HCT116 (cell line): ENCODE results near the gene WWOX. TPM values are rescaled to one million over a fixed set of nuclear protein-coding genes. Genes with fewer than 3 reads are reported as not detected.

Experiments used
- ATAC-seq: fragments of 200-7000 bp; cut with Tn5 transposase; 2 replicates; pipeline ENCODE4 v1.9.1; 2020; ENCODE audit warnings: mild to moderate bottlenecking, moderate library complexity
- BruUV-seq: library from RNA; stranded (reverse); fragments of 400-500 nt; replicated peaks from 2 replicates; lab custom pipeline; 2021; lab: Mats Ljungman, UMichigan
- CTCF ChIA-PET: fragments of 300-600 bp; sonication (Branson Sonifier 250); formaldehyde crosslinking; loops from one replicate; lab custom pipeline; 2021; ENCODE audit warnings: antibody characterized with exemption; lab: Charles Lee
- POLR2A ChIA-PET: fragments of 300-600, 350-600 bp; sonication (Branson Sonifier 250); formaldehyde crosslinking; loops from one replicate; lab custom pipeline; 2021; ENCODE audit warnings: antibody characterized with exemption; lab: Charles Lee
- RAD21 ChIA-PET, 2 experiments: fragments of 300-600 bp; sonication (Branson Sonifier 250); formaldehyde crosslinking; loops; one replicate each; lab custom pipeline; 2023; ENCODE audit warnings: low total read pairs in 2 of 2; ENCODE audit not compliant: uncharacterized antibody in 2 of 2, unreplicated experiment in 2 of 2, low non-redundant PET in 1 of 2; lab: Charles Lee
- DNase-seq: peaks from one replicate; pipeline ENCODE4 v3.0.0-alpha.2; 2010; ENCODE audit warnings: low read depth, low spot score
- H2AFZ ChIP-seq: fragments of 200-600 bp; shearing (Covaris generic), sonication (generic); 2 replicates; pipeline ENCODE4 v1.6.1; 2017; ENCODE audit warnings: low read depth, mixed run types, mixed read lengths, antibody characterized with exemption, low read length; ENCODE audit not compliant: poor library complexity, severe bottlenecking
- H3K27ac ChIP-seq: 2 replicates; pipeline ENCODE4 v1.5.1; 2012; ENCODE audit warnings: low read depth, low read length
- H3K27me3 ChIP-seq: fragments of 200-600 bp; sonication (generic); 2 replicates; pipeline ENCODE4 v1.6.1; 2016; ENCODE audit warnings: mixed run types, low read length, mixed read lengths; ENCODE audit not compliant: insufficient read depth
- H3K36me3 ChIP-seq, 2 experiments: fragments of 200-500 bp in 1 of 2; fragments of 200-600 bp in 1 of 2; sonication (Bioruptor generic) in 1 of 2; sonication (generic) in 1 of 2; 2 replicates each; pipeline versions ENCODE4 v1.5.1 to v1.6.1; 2014 to 2016; ENCODE audit warnings: low read length in 2 of 2, inconsistent platforms in 1 of 2, mixed read lengths in 1 of 2, mixed run types in 1 of 2; ENCODE audit not compliant: insufficient read depth in 2 of 2, control insufficient read depth in 1 of 2
- H3K4me1 ChIP-seq, 2 experiments: fragments of 200-600 bp in 1 of 2; sonication (generic) in 1 of 2; 2 replicates each; pipeline versions ENCODE4 v1.5.1 to v1.6.1; 2012 to 2017; ENCODE audit warnings: low read length in 2 of 2, inconsistent platforms in 1 of 2, mild to moderate bottlenecking in 1 of 2, mixed read lengths in 1 of 2, mixed run types in 1 of 2, moderate library complexity in 1 of 2; ENCODE audit not compliant: insufficient read depth in 2 of 2, control insufficient read depth in 1 of 2
- H3K4me2 ChIP-seq: fragments of 200-600 bp; sonication (generic); 2 replicates; pipeline ENCODE4 v1.6.1; 2017; ENCODE audit warnings: mixed run types, low read length, mixed read lengths
- H3K4me3 ChIP-seq, 2 experiments: fragments of 200-600 bp in 1 of 2; sonication (generic) in 1 of 2; replicated peaks in 1 of 2; 2 replicates each; pipeline ENCODE4 v1.5.1; 2011 to 2016; ENCODE audit warnings: low read length in 2 of 2, control low read depth in 1 of 2, low read depth in 1 of 2, mild to moderate bottlenecking in 1 of 2, mixed read lengths in 1 of 2, mixed run types in 1 of 2
- H3K79me2 ChIP-seq: fragments of 200-600 bp; sonication (generic); 2 replicates; pipeline ENCODE4 v1.6.1; 2017; ENCODE audit warnings: mild to moderate bottlenecking, mixed run types, low read length, moderate library complexity, mixed read lengths; ENCODE audit not compliant: insufficient read depth
- H3K9ac ChIP-seq: fragments of 200-600 bp; sonication (generic); 2 replicates; pipeline ENCODE4 v1.6.1; 2016; ENCODE audit warnings: low read length, mixed read lengths
- H3K9me2 ChIP-seq: fragments of 200-600 bp; sonication (generic), shearing (Covaris generic); 2 replicates; pipeline ENCODE4 v1.6.1; 2017; ENCODE audit warnings: mixed run types, mild to moderate bottlenecking, moderate library complexity; ENCODE audit not compliant: insufficient read depth
- H3K9me3 ChIP-seq, 2 experiments: fragments of 200-500 bp in 1 of 2; fragments of 200-600 bp in 1 of 2; sonication (Bioruptor generic) in 1 of 2; sonication (generic) in 1 of 2; 2 replicates each; pipeline ENCODE4 v1.6.1; 2014 to 2017; ENCODE audit warnings: low read length in 2 of 2, mixed read lengths in 2 of 2, inconsistent platforms in 1 of 2, low read depth in 1 of 2, mild to moderate bottlenecking in 1 of 2, mixed run types in 1 of 2, moderate library complexity in 1 of 2; ENCODE audit not compliant: control insufficient read depth in 1 of 2, insufficient read depth in 1 of 2
- H4K20me1 ChIP-seq: fragments of 200-600 bp; sonication (generic), shearing (Covaris generic); 2 replicates; pipeline ENCODE4 v1.6.1; 2017; ENCODE audit warnings: mixed run types, mild to moderate bottlenecking, moderate library complexity; ENCODE audit not compliant: insufficient read depth
- ATF3 ChIP-seq: IDR thresholded peaks from 2 replicates; pipeline ENCODE4 v1.6.1; 2012
- CBX3 ChIP-seq: IDR thresholded peaks from 2 replicates; pipeline ENCODE4 v1.6.1; 2012; ENCODE audit warnings: low read depth
- EGR1 ChIP-seq: IDR thresholded peaks from 2 replicates; pipeline ENCODE4 v1.6.1; 2012; ENCODE audit warnings: low read depth
- ELF1 ChIP-seq: IDR thresholded peaks from 2 replicates; pipeline ENCODE4 v1.6.1; 2012; ENCODE audit warnings: low read depth, borderline replicate concordance
- EZH2 ChIP-seq: fragments of 200-600 bp; sonication (generic); IDR thresholded peaks from 2 replicates; pipeline ENCODE4 v1.6.1; 2017; ENCODE audit warnings: antibody characterized with exemption, mixed run types
- MAX ChIP-seq: IDR thresholded peaks from 2 replicates; pipeline ENCODE4 v1.6.1; 2012
- POLR2AphosphoS5 ChIP-seq: IDR thresholded peaks from 2 replicates; pipeline ENCODE4 v1.6.1; 2011; ENCODE audit warnings: mild to moderate bottlenecking, low read depth, low read length, moderate library complexity
- RAD21 ChIP-seq: IDR thresholded peaks from 2 replicates; pipeline ENCODE4 v1.6.1; 2012; ENCODE audit warnings: low read depth, mild to moderate bottlenecking
- REST ChIP-seq: IDR thresholded peaks from 2 replicates; pipeline ENCODE4 v1.6.1; 2012; ENCODE audit warnings: low read depth
- SP1 ChIP-seq: IDR thresholded peaks from 2 replicates; pipeline ENCODE4 v1.6.1; 2012; ENCODE audit warnings: low read depth
- YY1 ChIP-seq: IDR thresholded peaks from 2 replicates; pipeline ENCODE4 v1.6.1; 2011; ENCODE audit warnings: low read length, low read depth, moderate library complexity, mild to moderate bottlenecking; ENCODE audit not compliant: insufficient replicate concordance; ENCODE audit errors: extremely low read depth
- ZNF274 ChIP-seq: fragments of 200-500 bp; sonication (Bioruptor generic); IDR thresholded peaks from 2 replicates; pipeline ENCODE4 v1.6.1; 2014; ENCODE audit warnings: mild to moderate bottlenecking, low read depth, low read length, inconsistent platforms
- intact Hi-C: fragments of 100-400 bp; cut with micrococcal nuclease; formaldehyde crosslinking; loops from 2 replicates; pipeline ENCODE4 v1.10.0; 2022
- total RNA-seq: library from RNA; stranded (reverse); gene quantifications from one replicate; pipeline ENCODE4 v1.2.1, GENCODE V29; 2021; ENCODE audit not compliant: unreplicated experiment

WWOX gene
- total RNA-seq, 1 experiment from 2014 or later, result 13.7 TPM

GRCh38 chr16:78838276-78838675 is 738.8 kb downstream of the WWOX start:
- no peak for ATAC-seq
- Histone ChIP-seq H3K4me3 (no peak overlapping the region), H4K20me1 (no peaks in the 10 kb centered on the region), H3K4me1 (no peaks in the 10 kb centered on the region), H3K9me2 (no peaks in the 10 kb centered on the region), H3K27me3 (no peaks in the 10 kb centered on the region), H2AFZ (no peak overlapping the region), H3K27ac (no peak overlapping the region), H3K4me2 (no peak overlapping the region), H3K9me3 (peaks cover 0 to 4% of the 10 kb centered on the region in 2 experiments; a peak in 2 of 4 replicates), H3K36me3 (no peaks in the 10 kb centered on the region), H3K9ac (no peak overlapping the region), H3K79me2 (no peaks in the 10 kb centered on the region)
- no peak for TF ChIP-seq MAX
- TF ChIP-seq ATF3, result no peak
- no peak for TF ChIP-seq EZH2
- no peak for TF ChIP-seq RAD21
- TF ChIP-seq CBX3, result no peak
- POLR2A ChIA-PET, result no interaction called here
- no peak for DNase-seq
- BruUV-seq, result no TSS peak
- intact Hi-C loops, result no loop called here
- RAD21 ChIA-PET, result no interaction called here
- CTCF ChIA-PET, result no interaction called here

GRCh38 chr16:78842950-78843349 is 743.5 kb downstream of the WWOX start:
- RAD21 ChIA-PET, result no interaction called here
- intact Hi-C loops, result no loop called here

More at GRCh38 chr16:78842950-78843349, 743.5 kb downstream of the WWOX start:
- Histone ChIP-seq H4K20me1 (no peaks in the 10 kb centered on the region), H3K4me2 (no peak overlapping the region), H3K9me3 (peaks cover 0 to 2% of the 10 kb centered on the region in 2 experiments; a peak in 2 of 4 replicates), H3K79me2 (no peaks in the 10 kb centered on the region), H3K27me3 (no peaks in the 10 kb centered on the region), H3K4me1 (no peaks in the 10 kb centered on the region), H3K9ac (no peak overlapping the region), H3K4me3 (no peak overlapping the region), H3K27ac (no peak overlapping the region), H2AFZ (no peak overlapping the region), H3K36me3 (no peaks in the 10 kb centered on the region), H3K9me2 (no peaks in the 10 kb centered on the region)
- POLR2A ChIA-PET, result no interaction called here
- ATAC-seq (no peak), DNase-seq (no peak)
- CTCF ChIA-PET, result no interaction called here
- no TSS peak for BruUV-seq
- TF ChIP-seq EZH2 (no peak), REST (no peak), YY1 (no peak), EGR1 (no peak), ELF1 (no peak), POLR2AphosphoS5 (no peak), ZNF274 (no peak), SP1 (no peak), RAD21 (no peak), CBX3 (no peak)
